Fibroblast of lung (primary cell): ENCODE measurements around the gene GH2. TPM values are rescaled to one million over a fixed set of nuclear protein-coding genes. Genes with fewer than 3 reads are reported as not detected.

Experiments used
- DNase-seq, 2 donors: peaks; one replicate each; pipeline versions ENCODE4 v3.0.0 to v3.0.0-alpha.2; 2010; ENCODE audit warnings: low read depth in 2 of 2
- H2AFZ ChIP-seq: 2 replicates; pipeline ENCODE4 v1.5.1; 2012; ENCODE audit warnings: low read length, control low read depth, inconsistent platforms
- H3K27ac ChIP-seq: 2 replicates; pipeline ENCODE4 v1.5.1; 2011; ENCODE audit warnings: low read length, control low read depth; ENCODE audit not compliant: insufficient read depth
- H3K27me3 ChIP-seq: 2 replicates; pipeline ENCODE4 v1.5.1; 2011; ENCODE audit warnings: mild to moderate bottlenecking, low read length; ENCODE audit not compliant: control insufficient read depth, insufficient read depth
- H3K36me3 ChIP-seq: 2 replicates; pipeline ENCODE4 v1.5.1; 2011; ENCODE audit warnings: low read length; ENCODE audit not compliant: control insufficient read depth, insufficient read depth
- H3K4me1 ChIP-seq: 2 replicates; pipeline ENCODE4 v1.5.1; 2011; ENCODE audit warnings: low read length; ENCODE audit not compliant: control insufficient read depth, insufficient read depth; ENCODE audit errors: extremely low read depth
- H3K4me2 ChIP-seq: 2 replicates; pipeline ENCODE4 v1.5.1; 2011; ENCODE audit warnings: low read length, control low read depth; ENCODE audit not compliant: insufficient read depth; ENCODE audit errors: extremely low read depth
- H3K4me3 ChIP-seq, 4 experiments: fragments of 200-600 bp in 1 of 4; sonication (generic) in 1 of 4; replicated peaks in 1 of 4; 2 replicates each; pipeline ENCODE4 v1.5.1; 2011 to 2016; ENCODE audit warnings: low read length in 4 of 4, low read depth in 3 of 4, mild to moderate bottlenecking in 3 of 4, control low read depth in 2 of 4, inconsistent platforms in 1 of 4, mixed read lengths in 1 of 4; ENCODE audit not compliant: insufficient read depth in 1 of 4; ENCODE audit errors: control extremely low read depth in 1 of 4
- H3K79me2 ChIP-seq: 2 replicates; pipeline ENCODE4 v1.5.1; 2012; ENCODE audit warnings: mild to moderate bottlenecking, low read length, inconsistent platforms; ENCODE audit not compliant: control insufficient read depth, insufficient read depth
- H3K9ac ChIP-seq: 2 replicates; pipeline ENCODE4 v1.5.1; 2011; ENCODE audit warnings: mild to moderate bottlenecking, low read length, control low read depth; ENCODE audit not compliant: insufficient read depth
- H3K9me3 ChIP-seq: 2 replicates; pipeline ENCODE4 v1.5.1; 2012; ENCODE audit warnings: low read depth, low read length; ENCODE audit not compliant: control insufficient read depth, insufficient read depth
- H4K20me1 ChIP-seq: 2 replicates; pipeline ENCODE4 v1.5.1; 2011; ENCODE audit warnings: low read length; ENCODE audit not compliant: control insufficient read depth, insufficient read depth; ENCODE audit errors: extremely low read depth
- CTCF ChIP-seq, 2 donors: IDR thresholded peaks in 1 of 2; conservative IDR thresholded peaks in 1 of 2; 1 replicate in 1 of 2; 2 replicates in 1 of 2; pipeline ENCODE4 v1.5.1; 2011 to 2012; ENCODE audit warnings: low read length in 2 of 2, control low read depth in 1 of 2, inconsistent platforms in 1 of 2, low read depth in 1 of 2, mild to moderate bottlenecking in 1 of 2
- EZH2 ChIP-seq: IDR thresholded peaks from 2 replicates; pipeline ENCODE4 v1.5.1; 2012; ENCODE audit warnings: low read length, control low read depth, mild to moderate bottlenecking; ENCODE audit errors: missing control alignments
- polyA plus RNA-seq, 2 donors: library from polyadenylated mRNA; depleted of rRNA in 1 of 2; stranded (reverse) in 1 of 2; unstranded in 1 of 2; fragments of >200 nt; gene quantifications; 2 replicates each; pipeline ENCODE4 v1.2.1, GENCODE V29; 2011 to 2012; ENCODE audit warnings: missing spikeins in 1 of 2
- total RNA-seq: library from RNA; depleted of rRNA; stranded (reverse); fragments of >200 nt; gene quantifications from 2 replicates; pipeline ENCODE4 v1.2.1, GENCODE V29; 2014

The GH2 gene
- total and polyA plus RNA-seq, 2 donors (not counting 1 experiment from before 2014, with no cell fraction given): not detected

- H3K9me3 ChIP-seq: no peaks in the 10 kb centered on the region
- peak overlapping the region; percentile 57 for H3K9ac ChIP-seq
- no peaks in the 10 kb centered on the region for H3K79me2 ChIP-seq
- H3K27me3 ChIP-seq: no peaks in the 10 kb centered on the region
- peak overlapping the region; percentile 57 for H3K27ac ChIP-seq
- H2AFZ ChIP-seq: peak overlapping the region; percentile 99
- no peaks in the 10 kb centered on the region for H3K36me3 ChIP-seq
- peak overlapping the region; percentile 58 for H3K4me2 ChIP-seq
- peak; percentile 82 to 88 for DNase-seq
- TF ChIP-seq EZH2: no peak
- TF ChIP-seq CTCF (conservative IDR thresholded peaks at IDR 0.05 in 1 of 2, IDR thresholded peaks at IDR 0.05 in 1 of 2; ENCODE audit: low read depth in 1 of 2, low read length in 2 of 2): peak; percentile 40 to 49
- H3K4me3 ChIP-seq: peak overlapping the region in 3 of 4 experiments; percentile 19 to 38 (median 32)
- H3K4me1 ChIP-seq: no peaks in the 10 kb centered on the region
- H4K20me1 ChIP-seq: no peaks in the 10 kb centered on the region
These were observed 32.7 kb downstream of the GH2 start for GRCh38 chr17:63848834-63849689.

GRCh38 chr17:63847525-63848249 lies 34.1 kb downstream of the GH2 start:
- no peak for DNase-seq
- H3K4me3 ChIP-seq: no peak overlapping the region
- H3K27ac ChIP-seq: no peak overlapping the region
- H3K9ac ChIP-seq: no peak overlapping the region
- no peaks in the 10 kb centered on the region for H3K79me2 ChIP-seq
- no peaks in the 10 kb centered on the region for H3K36me3 ChIP-seq
- TF ChIP-seq CTCF (conservative IDR thresholded peaks at IDR 0.05 in 1 of 2, IDR thresholded peaks at IDR 0.05 in 1 of 2; ENCODE audit: low read depth in 1 of 2, low read length in 2 of 2): no peak
- no peak for TF ChIP-seq EZH2
- no peak overlapping the region for H3K4me2 ChIP-seq
- H4K20me1 ChIP-seq: no peaks in the 10 kb centered on the region
- peaks cover 3% of the 10 kb centered on the region for H3K4me1 ChIP-seq
- no peaks in the 10 kb centered on the region for H3K27me3 ChIP-seq
- H2AFZ ChIP-seq: no peak overlapping the region
- H3K9me3 ChIP-seq: no peaks in the 10 kb centered on the region

- H3K9ac ChIP-seq: no peak overlapping the region
- peaks cover 7% of the 10 kb centered on the region for H3K4me1 ChIP-seq
- H3K4me2 ChIP-seq: no peak overlapping the region
- TF ChIP-seq CTCF (conservative IDR thresholded peaks at IDR 0.05 in 1 of 2, IDR thresholded peaks at IDR 0.05 in 1 of 2; ENCODE audit: low read depth in 1 of 2, low read length in 2 of 2) (no peak), EZH2 (no peak)
- H3K27ac ChIP-seq: no peak overlapping the region
- H4K20me1 ChIP-seq: no peaks in the 10 kb centered on the region
- no peak overlapping the region for H2AFZ ChIP-seq
- H3K9me3 ChIP-seq: no peaks in the 10 kb centered on the region
- no peaks in the 10 kb centered on the region for H3K36me3 ChIP-seq
- H3K27me3 ChIP-seq: no peaks in the 10 kb centered on the region
- peaks cover 16% of the 10 kb centered on the region for H3K79me2 ChIP-seq
- no peak for DNase-seq
- H3K4me3 ChIP-seq: no peak overlapping the region
These were observed 36.2 kb downstream of the GH2 start for GRCh38 chr17:63845509-63845908.
